Central memory CD8-positive, alpha-beta T cell (primary cell): Measurements from ENCODE around the gene NDE1.
A peak's percentile ranks its signal among the peaks of the same experiment; 100 is the strongest.

Experiments used
- ATAC-seq: fragments of 150-1000 bp; cut with Tn5 transposase; replicated peaks from 2 replicates; pipeline ENCODE4 v1.10.0; 2022; ENCODE audit warnings: mild to moderate bottlenecking, moderate FRiP score, moderate number of reproducible peaks; ENCODE audit not compliant: poor library complexity, severe bottlenecking; ENCODE audit errors: extremely low read depth
- DNase-seq, 2 donors: peaks; one replicate each; pipeline ENCODE4 v3.0.0; 2021; ENCODE audit warnings: low spot score in 2 of 2
- H3K27ac Mint-ChIP-seq: one replicate; pipeline ENCODE4 v1.8.0; 2022; ENCODE audit warnings: low read depth, mild to moderate bottlenecking, moderate library complexity, mixed read lengths
- H3K27me3 Mint-ChIP-seq: one replicate; pipeline ENCODE4 v1.8.0; 2022; ENCODE audit warnings: mixed read lengths
- H3K36me3 Mint-ChIP-seq: one replicate; pipeline ENCODE4 v1.8.0; 2022; ENCODE audit warnings: mild to moderate bottlenecking, moderate library complexity, mixed read lengths; ENCODE audit not compliant: insufficient read depth
- H3K4me1 Mint-ChIP-seq: one replicate; pipeline ENCODE4 v1.8.0; 2022; ENCODE audit warnings: mixed read lengths
- H3K4me3 Mint-ChIP-seq: one replicate; pipeline ENCODE4 v1.8.0; 2022; ENCODE audit warnings: mild to moderate bottlenecking, moderate library complexity, mixed read lengths
- H3K9me3 Mint-ChIP-seq: one replicate; pipeline ENCODE4 v1.8.0; 2022; ENCODE audit warnings: mixed read lengths

Gene NDE1

GRCh38 chr16:15610369-15610871 lies 39.6 kb upstream of the NDE1 start:
- Mint-ChIP-seq H3K27me3 (no peaks in the 10 kb centered on the region), H3K9me3 (no peaks in the 10 kb centered on the region), H3K27ac (no peak overlapping the region), H3K4me1 (peaks cover 16% of the 10 kb centered on the region), H3K4me3 (no peak overlapping the region), H3K36me3 (peaks cover 80% of the 10 kb centered on the region)
- ATAC-seq (no peak), DNase-seq (no peak)

DNA sequence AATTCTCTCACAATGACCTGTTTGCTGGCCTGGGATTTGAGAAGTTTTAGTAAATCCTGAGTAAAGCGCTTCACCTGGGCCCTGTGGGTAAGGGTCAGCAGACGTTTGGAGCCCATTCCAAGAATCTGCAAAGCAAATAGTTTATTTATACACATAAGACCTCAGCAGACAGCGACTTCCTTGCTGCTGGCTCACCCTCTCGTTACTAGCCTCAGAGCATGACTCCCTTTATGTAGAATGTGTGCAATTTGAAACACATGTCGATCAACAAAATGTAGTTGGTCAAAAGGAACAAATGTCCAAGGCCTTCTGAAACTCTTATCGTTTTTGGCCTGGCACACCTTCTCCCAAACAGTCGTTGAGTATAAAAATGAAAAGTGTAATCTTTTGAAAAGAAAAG lies 38.4 kb upstream of the NDE1 start:
- ATAC-seq (no peak), DNase-seq (no peak)
- Mint-ChIP-seq H3K4me1 (peaks cover 5% of the 10 kb centered on the region), H3K27me3 (no peaks in the 10 kb centered on the region), H3K36me3 (peaks cover 85% of the 10 kb centered on the region), H3K4me3 (no peak overlapping the region), H3K27ac (no peak overlapping the region), H3K9me3 (no peaks in the 10 kb centered on the region)

DNA sequence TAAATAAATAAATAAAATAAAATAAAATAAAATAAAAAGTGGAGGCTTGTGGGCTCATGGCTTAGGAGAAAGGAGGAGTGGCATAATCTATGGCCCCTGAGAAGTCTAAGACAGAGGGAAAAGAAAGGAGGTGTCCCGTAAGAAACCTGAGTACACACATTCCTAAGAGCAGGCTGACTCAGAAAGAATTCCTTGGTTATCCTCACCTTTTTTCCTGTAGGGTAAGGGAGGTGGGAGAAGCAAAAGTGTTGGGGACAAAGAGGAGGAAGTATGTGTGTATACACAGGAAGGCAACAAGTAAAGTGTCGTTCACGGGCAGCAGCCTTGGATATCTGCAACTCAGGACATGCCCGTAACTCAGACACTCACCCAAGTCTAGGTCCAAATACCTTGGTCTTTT lies 36.4 kb upstream of the NDE1 start:
- Mint-ChIP-seq H3K9me3 (no peaks in the 10 kb centered on the region), H3K27ac (peak overlapping the region; percentile 74), H3K4me1 (no peaks in the 10 kb centered on the region), H3K27me3 (no peaks in the 10 kb centered on the region), H3K36me3 (peaks cover 79% of the 10 kb centered on the region), H3K4me3 (no peak overlapping the region)
- DNase-seq (no peak), ATAC-seq (no peak)

DNA sequence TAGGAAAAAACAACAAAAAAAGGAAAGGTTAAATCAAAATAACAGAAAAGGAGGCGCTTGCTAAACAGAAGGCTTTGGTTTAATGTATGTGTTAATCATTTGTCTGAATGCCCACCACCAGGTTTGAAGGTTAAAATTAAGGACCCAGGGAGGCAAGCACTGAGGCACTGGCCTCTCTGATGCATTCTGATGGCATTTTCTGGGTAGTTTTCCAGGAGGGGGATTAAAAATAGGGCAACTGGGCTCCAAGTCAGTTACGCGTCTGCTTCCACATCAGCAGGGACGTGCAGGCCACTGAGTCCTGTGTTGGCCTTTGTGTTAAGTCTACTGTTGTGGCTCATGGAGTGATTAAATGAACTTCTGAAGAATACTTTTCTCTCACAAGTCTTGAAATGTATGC lies 34.0 kb upstream of the NDE1 start:
- no peak for ATAC-seq

GRCh38 chr16:15616475-15617165 lies 33.4 kb upstream of the NDE1 start:
- Mint-ChIP-seq H3K4me3 (no peak overlapping the region), H3K27me3 (no peaks in the 10 kb centered on the region), H3K4me1 (no peaks in the 10 kb centered on the region), H3K27ac (no peak overlapping the region), H3K36me3 (peaks cover 81% of the 10 kb centered on the region), H3K9me3 (no peaks in the 10 kb centered on the region)
- no peak for DNase-seq
- no peak for ATAC-seq

More for the DNA sequence above, 34.0 kb upstream of the NDE1 start:
- Mint-ChIP-seq H3K36me3 (peaks cover 78% of the 10 kb centered on the region), H3K9me3 (no peaks in the 10 kb centered on the region), H3K4me3 (no peak overlapping the region), H3K27me3 (no peaks in the 10 kb centered on the region), H3K27ac (no peak overlapping the region), H3K4me1 (no peaks in the 10 kb centered on the region)
- no peak for DNase-seq

GRCh38 chr16:15617901-15618300 lies 32.1 kb upstream of the NDE1 start:
- Mint-ChIP-seq H3K27me3 (no peaks in the 10 kb centered on the region), H3K9me3 (no peaks in the 10 kb centered on the region), H3K36me3 (peaks cover 80% of the 10 kb centered on the region), H3K27ac (peak overlapping the region; percentile 30), H3K4me1 (no peaks in the 10 kb centered on the region), H3K4me3 (no peak overlapping the region)
- no peak for DNase-seq
- ATAC-seq: no peak

DNA sequence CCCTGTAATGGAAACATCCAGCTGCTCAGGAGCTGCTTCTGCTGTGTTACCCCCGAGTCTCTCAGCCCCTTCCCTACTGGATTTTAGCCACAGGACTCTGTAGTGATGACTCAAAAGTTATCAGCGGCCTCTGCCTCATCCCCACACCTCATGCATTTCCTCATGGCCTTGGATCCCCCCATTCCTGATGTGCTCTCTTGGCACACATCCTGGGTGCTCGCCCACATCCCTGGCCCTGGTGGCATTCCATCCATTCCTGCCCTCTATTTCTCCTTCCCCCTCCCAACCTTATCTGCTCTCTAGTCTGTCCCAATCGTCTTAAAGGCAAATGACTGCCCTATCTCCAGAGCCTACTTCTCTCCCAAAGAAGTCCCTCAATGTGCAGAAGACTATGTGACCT lies 31.7 kb upstream of the NDE1 start:
- no peak for ATAC-seq
- no peaks in the 10 kb centered on the region for H3K27me3 Mint-ChIP-seq
- H3K36me3 Mint-ChIP-seq: peaks cover 78% of the 10 kb centered on the region

GRCh38 chr16:15620611-15621195 lies 29.3 kb upstream of the NDE1 start:
- Mint-ChIP-seq H3K4me1 (no peaks in the 10 kb centered on the region), H3K9me3 (no peaks in the 10 kb centered on the region), H3K27me3 (no peaks in the 10 kb centered on the region), H3K36me3 (peaks cover 80% of the 10 kb centered on the region), H3K27ac (no peak overlapping the region), H3K4me3 (no peak overlapping the region)
- DNase-seq: no peak
- no peak for ATAC-seq

More for the DNA sequence above, 31.7 kb upstream of the NDE1 start:
- Mint-ChIP-seq H3K27ac (peak overlapping the region; percentile 30), H3K4me3 (no peak overlapping the region), H3K9me3 (no peaks in the 10 kb centered on the region), H3K4me1 (no peaks in the 10 kb centered on the region)
- DNase-seq: no peak

GRCh38 chr16:15621456-15621855 lies 28.6 kb upstream of the NDE1 start:
- Mint-ChIP-seq H3K4me3 (no peak overlapping the region), H3K27ac (no peak overlapping the region), H3K36me3 (peaks cover 79% of the 10 kb centered on the region), H3K27me3 (no peaks in the 10 kb centered on the region), H3K9me3 (no peaks in the 10 kb centered on the region), H3K4me1 (no peaks in the 10 kb centered on the region)
- DNase-seq: no peak
- ATAC-seq: no peak

DNA sequence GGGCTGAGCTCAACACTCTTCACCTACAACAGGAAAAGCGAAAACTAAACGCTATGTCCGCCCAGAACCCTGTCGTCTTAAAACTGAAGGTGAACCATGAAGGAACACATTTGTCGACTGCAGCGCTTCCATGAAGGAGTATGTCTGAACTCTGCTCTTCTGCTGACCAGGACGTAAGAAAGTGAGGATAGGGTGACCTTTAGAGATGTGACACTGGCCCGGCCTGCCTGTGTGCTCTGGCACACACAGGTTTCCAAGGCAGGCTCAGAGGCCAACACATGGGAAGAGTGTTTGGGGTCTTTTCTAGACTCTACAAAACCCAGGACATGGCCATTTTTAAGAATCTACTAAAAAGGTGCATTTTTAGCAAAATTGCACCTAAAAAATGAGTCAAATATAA lies 28.2 kb upstream of the NDE1 start:
- ATAC-seq (no peak), DNase-seq (no peak)
- no peaks in the 10 kb centered on the region for H3K4me1 Mint-ChIP-seq
- no peak overlapping the region for H3K27ac Mint-ChIP-seq
- no peak overlapping the region for H3K4me3 Mint-ChIP-seq
- no peaks in the 10 kb centered on the region for H3K27me3 Mint-ChIP-seq
- H3K9me3 Mint-ChIP-seq: no peaks in the 10 kb centered on the region
- peaks cover 79% of the 10 kb centered on the region for H3K36me3 Mint-ChIP-seq

DNA sequence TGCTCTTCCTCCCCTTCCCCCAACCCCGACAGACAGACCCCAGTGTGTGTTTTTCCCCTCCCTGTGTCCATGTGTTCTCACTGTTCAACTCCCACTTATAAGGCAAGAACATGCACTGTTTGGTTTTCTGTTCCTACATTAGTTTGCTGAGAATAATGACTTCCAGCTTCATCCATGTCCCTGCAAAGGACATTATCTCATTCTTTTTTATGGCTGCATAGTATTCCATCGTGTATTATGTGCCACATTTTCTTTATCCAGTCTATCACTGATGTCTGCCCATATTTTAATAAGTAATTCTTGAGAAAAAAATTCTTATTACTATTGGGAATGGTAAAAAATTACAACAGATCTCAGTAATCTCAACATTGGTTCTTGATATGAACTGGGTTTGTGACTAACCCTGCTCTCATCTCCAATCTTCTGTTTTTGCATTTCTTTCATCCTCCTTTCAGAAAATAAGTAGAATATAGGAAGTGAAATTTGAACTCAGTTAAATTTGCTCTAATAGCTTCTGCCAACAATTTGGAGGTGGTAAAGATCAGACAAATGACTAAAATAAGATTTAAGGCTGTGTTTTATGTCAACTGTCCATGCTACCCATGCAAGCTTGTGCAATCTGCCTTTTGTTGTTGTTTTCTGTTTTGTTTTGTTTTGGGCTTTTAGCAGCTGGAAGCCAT lies 18.2 kb upstream of the NDE1 start:
- no peak overlapping the region for H3K27ac Mint-ChIP-seq
- H3K4me1 Mint-ChIP-seq: peaks cover 36% of the 10 kb centered on the region
- H3K36me3 Mint-ChIP-seq: peaks cover 74% of the 10 kb centered on the region
- DNase-seq (no peak), ATAC-seq (no peak)
- no peaks in the 10 kb centered on the region for H3K27me3 Mint-ChIP-seq
- no peak overlapping the region for H3K4me3 Mint-ChIP-seq
- no peaks in the 10 kb centered on the region for H3K9me3 Mint-ChIP-seq

DNA sequence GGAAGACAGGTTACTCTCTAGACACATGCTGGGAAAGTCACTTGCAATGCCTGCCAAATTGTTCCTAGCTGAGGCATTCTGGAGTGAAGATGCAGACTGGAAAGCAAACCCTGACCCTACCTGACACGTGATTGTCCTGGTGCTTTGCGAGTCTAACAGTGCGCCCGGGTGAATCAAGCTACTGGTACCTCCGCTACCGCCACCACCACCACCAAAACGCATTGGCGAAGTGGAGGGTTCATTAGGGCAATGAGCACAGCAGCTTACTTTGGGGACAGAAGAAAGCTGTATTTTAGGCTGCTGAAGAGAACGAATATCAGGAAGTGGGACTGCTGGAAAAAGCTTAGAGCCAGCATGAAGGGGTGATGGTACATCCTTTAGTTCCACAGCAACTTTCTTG lies 14.1 kb upstream of the NDE1 start:
- H3K27me3 Mint-ChIP-seq: no peaks in the 10 kb centered on the region
- H3K27ac Mint-ChIP-seq: peak overlapping the region; percentile 88
- peaks cover 72% of the 10 kb centered on the region for H3K36me3 Mint-ChIP-seq
- H3K4me1 Mint-ChIP-seq: peaks cover 60% of the 10 kb centered on the region
- ATAC-seq: no peak
- H3K9me3 Mint-ChIP-seq: no peaks in the 10 kb centered on the region
- peak overlapping the region; percentile 57 for H3K4me3 Mint-ChIP-seq
- no peak for DNase-seq

- H3K9me3 Mint-ChIP-seq: no peaks in the 10 kb centered on the region
- H3K4me1 Mint-ChIP-seq: peaks cover 65% of the 10 kb centered on the region
- H3K4me3 Mint-ChIP-seq: peak overlapping the region; percentile 57
- ATAC-seq (peak; percentile 76), DNase-seq (no peak)
- peak overlapping the region; percentile 88 for H3K27ac Mint-ChIP-seq
- H3K27me3 Mint-ChIP-seq: no peaks in the 10 kb centered on the region
- H3K36me3 Mint-ChIP-seq: peaks cover 71% of the 10 kb centered on the region
Measured at GRCh38 chr16:15636392-15636873, 13.6 kb upstream of the NDE1 start.
